ENCODE data around the gene GALNT7.

DNA sequence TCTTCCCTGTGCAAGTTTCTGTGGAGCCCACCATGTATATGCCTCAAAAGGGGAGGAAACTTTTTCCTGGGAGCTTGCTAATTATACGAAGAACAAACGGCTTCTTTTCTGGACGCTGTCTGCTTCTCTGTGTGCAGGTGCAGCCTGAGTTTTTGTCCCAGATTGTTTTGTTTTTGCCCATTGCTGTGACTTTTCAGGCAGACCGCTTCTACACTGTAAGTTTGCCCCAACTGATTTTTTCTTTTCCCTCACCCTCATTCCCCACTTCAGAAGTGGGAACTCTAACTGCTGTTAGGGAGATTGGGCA, 113.6 kb downstream of the GALNT7 start:
- no peak for TF ChIP-seq FOS (IDR thresholded peaks at IDR 0.05; ENCODE audit: borderline replicate concordance, extremely low read depth, insufficient read length)
- TF ChIP-seq BACH1 (IDR thresholded peaks at IDR 0.05; ENCODE audit: borderline replicate concordance), result no peak
- TF ChIP-seq, protein P1, sequence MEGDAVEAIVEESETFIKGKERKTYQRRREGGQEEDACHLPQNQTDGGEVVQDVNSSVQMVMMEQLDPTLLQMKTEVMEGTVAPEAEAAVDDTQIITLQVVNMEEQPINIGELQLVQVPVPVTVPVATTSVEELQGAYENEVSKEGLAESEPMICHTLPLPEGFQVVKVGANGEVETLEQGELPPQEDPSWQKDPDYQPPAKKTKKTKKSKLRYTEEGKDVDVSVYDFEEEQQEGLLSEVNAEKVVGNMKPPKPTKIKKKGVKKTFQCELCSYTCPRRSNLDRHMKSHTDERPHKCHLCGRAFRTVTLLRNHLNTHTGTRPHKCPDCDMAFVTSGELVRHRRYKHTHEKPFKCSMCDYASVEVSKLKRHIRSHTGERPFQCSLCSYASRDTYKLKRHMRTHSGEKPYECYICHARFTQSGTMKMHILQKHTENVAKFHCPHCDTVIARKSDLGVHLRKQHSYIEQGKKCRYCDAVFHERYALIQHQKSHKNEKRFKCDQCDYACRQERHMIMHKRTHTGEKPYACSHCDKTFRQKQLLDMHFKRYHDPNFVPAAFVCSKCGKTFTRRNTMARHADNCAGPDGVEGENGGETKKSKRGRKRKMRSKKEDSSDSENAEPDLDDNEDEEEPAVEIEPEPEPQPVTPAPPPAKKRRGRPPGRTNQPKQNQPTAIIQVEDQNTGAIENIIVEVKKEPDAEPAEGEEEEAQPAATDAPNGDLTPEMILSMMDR (IDR thresholded peaks at IDR 0.05 in 2 of 3, conservative IDR thresholded peaks at IDR 0.05 in 1 of 3; ENCODE audit: control insufficient read depth in 2 of 3, extremely low read depth in 1 of 3, insufficient read depth in 1 of 3, low read depth in 3 of 3, low read length in 3 of 3), result no peak
- TF ChIP-seq EP300 (IDR thresholded peaks at IDR 0.05; ENCODE audit: borderline replicate concordance in 1 of 2, control insufficient read depth in 1 of 2, low read depth in 2 of 2, low read length in 2 of 2), result no peak
- TF ChIP-seq, protein P2, sequence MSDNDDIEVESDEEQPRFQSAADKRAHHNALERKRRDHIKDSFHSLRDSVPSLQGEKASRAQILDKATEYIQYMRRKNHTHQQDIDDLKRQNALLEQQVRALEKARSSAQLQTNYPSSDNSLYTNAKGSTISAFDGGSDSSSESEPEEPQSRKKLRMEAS (IDR thresholded peaks at IDR 0.05; ENCODE audit: low read depth, low read length), result no peak
- TF ChIP-seq TAF1 (IDR thresholded peaks at IDR 0.05; ENCODE audit: borderline replicate concordance, low read depth, low read length), result no peak
- TF ChIP-seq POLR2A (IDR thresholded peaks at IDR 0.05; ENCODE audit: low read depth, low read length), result no peak
- no peak for TF ChIP-seq NR2F1 (conservative IDR thresholded peaks at IDR 0.05)
- TF ChIP-seq CHD2 (IDR thresholded peaks at IDR 0.05; ENCODE audit: borderline replicate concordance, low read depth, low read length), result no peak
- TF ChIP-seq, protein P3, sequence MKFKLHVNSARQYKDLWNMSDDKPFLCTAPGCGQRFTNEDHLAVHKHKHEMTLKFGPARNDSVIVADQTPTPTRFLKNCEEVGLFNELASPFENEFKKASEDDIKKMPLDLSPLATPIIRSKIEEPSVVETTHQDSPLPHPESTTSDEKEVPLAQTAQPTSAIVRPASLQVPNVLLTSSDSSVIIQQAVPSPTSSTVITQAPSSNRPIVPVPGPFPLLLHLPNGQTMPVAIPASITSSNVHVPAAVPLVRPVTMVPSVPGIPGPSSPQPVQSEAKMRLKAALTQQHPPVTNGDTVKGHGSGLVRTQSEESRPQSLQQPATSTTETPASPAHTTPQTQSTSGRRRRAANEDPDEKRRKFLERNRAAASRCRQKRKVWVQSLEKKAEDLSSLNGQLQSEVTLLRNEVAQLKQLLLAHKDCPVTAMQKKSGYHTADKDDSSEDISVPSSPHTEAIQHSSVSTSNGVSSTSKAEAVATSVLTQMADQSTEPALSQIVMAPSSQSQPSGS (IDR thresholded peaks at IDR 0.05; ENCODE audit: low read length), result no peak
- no peak for TF ChIP-seq SRF (IDR thresholded peaks at IDR 0.05; ENCODE audit: low read depth in 2 of 2, low read length in 2 of 2)
- TF ChIP-seq BRCA1 (IDR thresholded peaks at IDR 0.05; ENCODE audit: low read depth, low read length), result no peak

Data from GM12878 (cell line).